ENCODE measurements around the gene PSG7. TPM values are rescaled to one million over a fixed set of nuclear protein-coding genes. Genes with fewer than 3 reads are reported as not detected.
"Not testable (repeated sequence)": the region's sequence is repeated elsewhere in the genome, so short reads cannot be mapped to it uniquely, and the experiment has no call there.

Gene PSG7
- total and polyA plus RNA-seq, 10 donors: not detected

DNA sequence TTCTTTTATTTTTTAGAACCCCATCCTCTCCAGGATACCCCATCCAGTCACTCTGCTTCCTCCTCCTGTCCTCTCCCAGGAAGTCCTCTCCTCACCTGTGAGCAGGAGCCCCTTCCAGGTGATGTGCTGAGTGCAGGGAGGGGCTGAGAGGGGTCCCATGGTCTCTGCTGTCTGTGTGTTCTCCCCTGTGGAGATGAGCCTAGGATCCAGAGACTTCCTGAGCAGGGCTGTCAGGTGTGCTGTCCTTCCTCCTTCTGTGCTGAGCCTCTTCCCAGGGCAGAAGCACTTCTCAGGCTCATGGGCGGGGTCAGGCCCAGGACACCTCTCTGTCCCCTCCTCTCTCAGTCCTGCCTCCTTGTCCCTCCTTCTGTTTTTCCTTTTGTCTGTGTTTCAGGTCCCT is 19.4 kb downstream of the PSG7 start, which contains the start of gene PSG6:
PSG6 (minus strand) TSS at position 261 of the 400 bp plus-strand sequence; CDS start at position 159, 102 bp downstream.
- intact Hi-C loops (cut with DNase I; ENCODE audit: low total_unique reads); H3K4me1 ChIP-seq; H3K36me3 ChIP-seq; DNase-seq; H3K9me3 ChIP-seq; H3K27ac ChIP-seq; H3K27me3 ChIP-seq (replicated peaks in 1 of 7); H3K4me3 ChIP-seq: not testable (repeated sequence)
- 53 to 80% (median 62%) methylated on average over 1 of the region's 1 CpG for WGBS, 5 donors

DNA sequence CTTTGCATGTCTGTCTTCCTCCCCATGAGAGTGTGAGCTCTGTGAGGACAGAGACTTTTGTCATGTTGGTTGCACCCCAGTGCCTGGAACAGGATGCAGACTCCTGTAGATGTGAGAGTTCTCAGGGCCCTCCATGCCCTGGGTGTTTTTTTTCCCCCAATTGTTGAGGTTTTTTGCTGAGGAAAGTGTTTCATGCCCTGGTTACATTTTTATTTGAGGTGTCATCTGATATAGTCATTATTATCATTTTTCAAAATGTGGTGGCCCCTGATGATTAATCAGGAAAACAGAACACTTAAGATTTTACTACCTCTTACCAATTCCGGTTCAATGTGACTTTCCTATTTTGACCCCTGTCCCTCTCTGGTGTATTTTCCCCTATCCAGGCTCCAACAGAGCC is 20.1 kb downstream of the PSG7 start:
- intact Hi-C loops (cut with DNase I; ENCODE audit: low total_unique reads); DNase-seq: not testable (repeated sequence)

DNA sequence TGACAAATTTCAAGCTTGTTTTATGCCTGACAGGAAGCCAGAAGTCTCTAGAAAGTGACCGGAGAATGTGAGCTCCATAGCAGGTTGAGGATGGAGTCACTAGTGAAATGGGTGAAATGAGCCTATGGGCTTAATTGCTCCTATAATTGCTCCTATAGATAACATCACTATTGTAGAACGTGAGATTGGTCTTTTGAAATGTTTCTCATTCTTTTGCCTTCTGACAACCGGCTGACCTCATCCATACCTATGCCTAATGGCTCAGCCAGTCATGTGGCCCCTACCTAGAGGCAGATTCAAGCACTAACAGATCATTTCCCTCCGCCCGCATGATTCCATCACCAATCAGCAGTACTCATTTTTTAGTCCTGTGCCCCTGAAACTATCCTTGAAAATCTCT is 23.5 kb downstream of the PSG7 start:
- H3K4me1 ChIP-seq; H3K27me3 ChIP-seq (replicated peaks in 1 of 7); H3K27ac ChIP-seq; DNase-seq; H3K4me3 ChIP-seq; H3K9me3 ChIP-seq; intact Hi-C loops (cut with DNase I; ENCODE audit: low total_unique reads); H3K36me3 ChIP-seq: not testable (repeated sequence)
- 83 to 90% (median 87%) methylated on average over 5 of the region's 5 CpGs for WGBS, 5 donors

More for the DNA sequence above, 20.1 kb downstream of the PSG7 start:
- not testable (repeated sequence) for H3K4me1 ChIP-seq; H3K27me3 ChIP-seq (replicated peaks in 1 of 7); H3K4me3 ChIP-seq; H3K36me3 ChIP-seq; H3K9me3 ChIP-seq; H3K27ac ChIP-seq
- 68 to 84% (median 79%) methylated on average over 1 of the region's 1 CpG for WGBS, 5 donors

DNA sequence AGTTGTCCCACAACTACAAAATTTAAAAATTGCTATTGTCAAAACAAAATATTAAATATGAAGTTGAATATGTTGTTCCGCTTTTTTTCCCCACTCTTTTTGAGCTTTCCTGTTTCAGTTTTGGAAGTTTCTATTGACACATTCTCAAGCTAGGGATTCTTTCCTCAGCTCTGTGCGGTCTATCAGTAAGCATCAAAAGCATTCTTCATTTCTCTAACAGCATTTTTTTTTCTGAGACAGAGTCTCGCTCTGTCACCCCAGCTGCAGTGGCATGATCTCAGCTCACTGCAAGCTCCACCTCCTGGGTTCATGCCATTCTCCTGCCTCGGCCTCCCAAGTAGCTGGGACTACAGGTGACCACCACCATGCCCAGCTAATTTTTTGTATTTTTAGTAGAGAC is 24.1 kb downstream of the PSG7 start:
- intact Hi-C loops (cut with DNase I; ENCODE audit: low total_unique reads); H3K9me3 ChIP-seq; H3K4me3 ChIP-seq; H3K36me3 ChIP-seq; H3K4me1 ChIP-seq; H3K27me3 ChIP-seq (replicated peaks in 1 of 7); DNase-seq; H3K27ac ChIP-seq: not testable (repeated sequence)
- 78 to 91% (median 88%) methylated on average over 4 of the region's 4 CpGs for WGBS, 5 donors

DNA sequence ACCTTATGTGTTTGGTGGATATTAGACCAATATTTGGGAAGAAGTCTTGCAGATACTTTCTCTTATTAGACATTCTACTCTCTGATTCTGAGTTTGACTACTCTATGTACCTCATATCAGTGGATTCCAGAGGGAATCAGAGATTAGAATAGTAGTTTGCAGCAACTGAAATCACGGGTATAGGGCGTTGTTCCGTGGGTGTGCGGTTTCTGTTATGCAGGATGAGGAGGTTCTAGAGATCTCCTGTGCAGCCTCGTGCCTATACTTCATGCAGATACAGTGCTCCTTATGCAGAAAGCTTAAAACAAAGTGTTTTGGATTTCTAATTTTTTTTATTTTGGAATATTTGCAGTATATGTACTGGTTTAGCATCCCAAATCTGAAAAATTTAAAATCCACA is 25.3 kb downstream of the PSG7 start:
- H3K4me1 ChIP-seq; H3K4me3 ChIP-seq; H3K27ac ChIP-seq; H3K27me3 ChIP-seq (replicated peaks in 1 of 7); DNase-seq; H3K36me3 ChIP-seq; H3K9me3 ChIP-seq; intact Hi-C loops (cut with DNase I; ENCODE audit: low total_unique reads): not testable (repeated sequence)
- WGBS, 5 donors: 76 to 86% (median 78%) methylated on average over 5 of the region's 5 CpGs

DNA sequence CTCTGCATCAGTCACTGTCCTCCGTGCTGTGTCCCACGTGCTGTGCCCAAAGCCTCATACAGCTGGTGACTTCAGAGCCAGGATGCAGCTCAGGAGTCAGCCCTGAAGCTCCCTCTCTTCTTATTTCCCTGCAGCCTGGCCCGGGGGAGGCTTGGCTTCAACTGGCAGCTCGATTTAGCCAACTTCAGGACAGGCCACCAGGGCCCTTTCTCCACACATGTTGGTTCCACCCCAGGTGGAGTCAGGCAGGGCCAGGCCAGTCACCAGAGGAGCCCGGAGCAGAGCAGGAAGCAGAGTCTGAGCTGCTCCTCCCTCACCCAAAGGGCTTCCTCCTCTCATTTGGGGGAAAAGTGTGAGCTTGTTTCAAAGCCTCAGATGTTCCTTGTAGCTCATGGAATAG is 30.8 kb downstream of the PSG7 start:
- not testable (repeated sequence) for H3K27me3 ChIP-seq (replicated peaks in 1 of 7)

DNA sequence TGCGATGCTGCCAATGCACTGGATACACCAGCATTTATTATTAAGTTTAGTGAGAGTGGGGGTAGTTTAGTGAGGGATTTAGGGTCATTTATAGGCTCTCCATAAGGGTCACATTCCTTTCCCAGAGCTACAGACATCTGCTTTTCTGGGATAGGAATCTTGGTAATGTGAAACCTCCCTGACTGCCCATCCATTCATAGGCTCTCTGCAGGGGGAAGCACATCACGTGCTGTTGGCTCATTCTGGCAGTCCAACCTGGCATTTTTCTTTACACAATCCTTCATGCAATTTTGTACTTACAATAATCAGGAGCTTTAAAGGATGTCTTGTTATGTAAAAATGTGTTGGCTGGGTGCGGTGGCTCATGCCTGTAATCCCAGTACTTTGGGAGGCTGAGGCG is 36.4 kb downstream of the PSG7 start:
- H3K4me1 ChIP-seq; DNase-seq; H3K27ac ChIP-seq; H3K36me3 ChIP-seq; intact Hi-C loops (cut with DNase I; ENCODE audit: low total_unique reads); H3K4me3 ChIP-seq: not testable (repeated sequence)
- Histone ChIP-seq H3K9me3 (peaks cover 0 to 17% (median 4%) of the 10 kb centered on the region in 8 donors), H3K27me3 (replicated peaks in 1 of 7) (peaks cover 0 to 13% (median 0%) of the 10 kb centered on the region in 7 donors)
- WGBS, 5 donors: 76 to 83% (median 80%) methylated on average over 4 of the region's 4 CpGs

More for the DNA sequence above, 30.8 kb downstream of the PSG7 start:
- H3K36me3 ChIP-seq; H3K4me1 ChIP-seq; H3K9me3 ChIP-seq; H3K4me3 ChIP-seq; H3K27ac ChIP-seq; intact Hi-C loops (cut with DNase I; ENCODE audit: low total_unique reads); DNase-seq: not testable (repeated sequence)
- WGBS, 5 donors: 57 to 71% (median 63%) methylated on average over 4 to 5 of the region's 5 CpGs

DNA sequence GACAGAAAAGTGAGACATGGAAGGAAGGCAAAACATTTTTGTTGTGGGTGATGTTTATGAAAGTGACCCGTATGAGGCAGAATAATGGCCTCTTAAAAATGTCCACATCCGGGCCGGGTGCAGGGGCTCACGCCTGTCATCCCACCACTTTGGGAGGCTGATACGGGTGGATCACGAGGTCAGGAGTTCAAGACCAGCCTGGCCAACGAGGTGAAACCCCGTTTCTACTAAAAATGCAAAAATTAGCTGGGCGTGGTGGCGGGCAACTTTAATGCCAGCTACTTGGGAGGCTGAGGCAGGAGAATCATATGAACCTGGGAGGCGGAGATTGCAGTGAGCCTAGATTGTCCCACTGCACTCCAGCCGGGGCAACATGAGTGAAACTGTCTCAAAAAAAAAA is 37.3 kb downstream of the PSG7 start:
- intact Hi-C loops (cut with DNase I; ENCODE audit: low total_unique reads); DNase-seq; H3K4me1 ChIP-seq; H3K27ac ChIP-seq; H3K4me3 ChIP-seq; H3K36me3 ChIP-seq: not testable (repeated sequence)
- H3K9me3 ChIP-seq: peaks cover 0 to 20% (median 4%) of the 10 kb centered on the region in 8 donors
- 78 to 91% (median 83%) methylated on average over 12 of the region's 12 CpGs for WGBS, 5 donors
- peaks cover 0 to 13% (median 0%) of the 10 kb centered on the region in 7 donors for H3K27me3 ChIP-seq (replicated peaks in 1 of 7)

DNA sequence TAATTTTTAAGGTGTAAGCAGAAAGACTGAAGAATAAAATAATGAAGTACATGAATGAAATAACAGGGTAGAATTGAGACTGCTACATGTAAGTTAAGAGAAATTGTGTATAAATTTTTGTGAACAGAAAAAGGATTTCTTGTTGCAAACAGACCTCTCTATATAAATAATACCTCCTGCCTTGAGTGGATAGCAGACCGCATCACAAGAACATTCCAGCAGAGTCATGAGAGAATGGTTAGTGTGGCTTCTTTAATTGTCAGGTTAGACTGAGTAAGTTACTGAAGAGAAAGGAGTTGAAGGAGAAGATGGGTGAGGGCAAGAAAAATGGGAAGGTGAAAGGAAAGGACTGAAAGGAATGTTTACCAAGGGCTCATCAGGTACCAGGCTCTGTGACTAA is 37.9 kb downstream of the PSG7 start:
- H3K36me3 ChIP-seq; DNase-seq; intact Hi-C loops (cut with DNase I; ENCODE audit: low total_unique reads); H3K27ac ChIP-seq; H3K4me3 ChIP-seq; H3K4me1 ChIP-seq: not testable (repeated sequence)
- WGBS, 5 donors: 83 to 94% (median 90%) methylated on average over 1 of the region's 1 CpG
- Histone ChIP-seq H3K9me3 (peaks cover 0 to 25% (median 6%) of the 10 kb centered on the region in 8 donors), H3K27me3 (replicated peaks in 1 of 7) (peaks cover 0 to 13% (median 0%) of the 10 kb centered on the region in 7 donors)

DNA sequence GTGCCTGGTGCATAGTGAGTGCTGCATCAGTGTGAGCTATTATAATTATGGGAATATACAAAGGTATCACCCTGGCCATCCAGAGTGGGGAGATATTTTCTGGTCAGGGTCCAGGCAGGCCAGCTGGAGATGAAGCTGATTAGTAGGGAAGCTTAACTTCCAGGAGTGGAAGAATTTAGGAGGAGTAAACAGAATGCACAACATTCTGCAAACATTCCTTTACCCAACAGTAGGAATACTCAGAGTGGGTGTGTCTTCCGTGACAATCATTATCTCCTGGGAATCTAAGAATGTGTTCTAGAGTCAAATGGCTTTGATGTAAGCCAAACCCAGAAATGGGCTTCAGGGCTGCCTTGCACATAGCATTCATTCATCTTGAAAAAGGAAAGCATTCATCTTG is 38.4 kb downstream of the PSG7 start:
- H3K4me1 ChIP-seq; DNase-seq; H3K27ac ChIP-seq; H3K4me3 ChIP-seq; intact Hi-C loops (cut with DNase I; ENCODE audit: low total_unique reads); H3K36me3 ChIP-seq: not testable (repeated sequence)
- Histone ChIP-seq H3K9me3 (peaks cover 0 to 29% (median 8%) of the 10 kb centered on the region in 8 donors), H3K27me3 (replicated peaks in 1 of 7) (peaks cover 0 to 13% (median 0%) of the 10 kb centered on the region in 7 donors)
- 71 to 93% (median 83%) methylated on average over 1 of the region's 1 CpG for WGBS, 5 donors

DNA sequence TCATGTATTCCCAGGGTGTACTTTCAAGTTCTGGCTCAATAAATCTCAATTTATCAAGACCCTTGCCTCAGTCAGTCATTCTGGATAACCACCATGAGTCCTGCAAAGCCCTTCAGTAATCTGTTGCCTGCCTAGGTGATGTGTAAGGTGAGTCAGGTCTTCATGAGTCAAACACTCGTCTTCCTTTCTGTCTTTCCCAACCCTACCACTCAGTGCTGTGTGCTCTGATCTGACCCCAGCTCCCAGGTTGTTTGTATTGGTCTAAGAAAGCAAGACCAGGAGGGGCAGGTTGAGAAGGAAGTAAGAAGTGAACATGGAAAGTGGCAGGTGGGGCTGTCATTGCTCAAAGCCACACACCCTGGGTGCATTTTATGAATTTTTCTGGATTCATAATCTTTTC is 39.3 kb downstream of the PSG7 start:
- Histone ChIP-seq H3K27me3 (replicated peaks in 1 of 7) (peaks cover 0 to 11% (median 0%) of the 10 kb centered on the region in 7 donors), H3K9me3 (peaks cover 0 to 38% (median 11%) of the 10 kb centered on the region in 8 donors)
- H3K36me3 ChIP-seq; H3K4me1 ChIP-seq; H3K27ac ChIP-seq; intact Hi-C loops (cut with DNase I; ENCODE audit: low total_unique reads); H3K4me3 ChIP-seq; DNase-seq: not testable (repeated sequence)
- 11 to 42% (median 23%) methylated on average over 1 of the region's 1 CpG for WGBS, 5 donors

DNA sequence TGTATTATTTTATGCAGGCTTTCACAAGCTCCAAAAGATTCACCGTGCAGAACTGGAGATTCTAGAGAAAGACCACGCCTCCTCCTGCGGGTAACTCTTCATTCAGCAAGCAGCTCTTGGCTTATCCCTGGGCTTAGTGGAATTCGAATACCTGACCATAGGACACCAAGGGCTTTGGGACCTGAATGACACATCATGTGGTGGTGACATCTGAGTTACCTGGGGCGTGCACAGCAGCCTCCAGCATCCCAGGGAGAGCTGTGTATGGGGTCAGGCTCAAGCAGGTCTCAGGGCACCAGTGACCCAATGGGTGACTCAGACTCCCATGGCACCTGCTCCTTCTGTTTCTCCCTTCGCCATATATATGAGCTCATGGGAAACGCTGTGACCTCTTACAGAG is 46.6 kb downstream of the PSG7 start:
- H3K27ac ChIP-seq; H3K4me3 ChIP-seq; H3K4me1 ChIP-seq; H3K36me3 ChIP-seq; H3K27me3 ChIP-seq (replicated peaks in 1 of 7); DNase-seq; intact Hi-C loops (cut with DNase I; ENCODE audit: low total_unique reads): not testable (repeated sequence)
- WGBS, 5 donors: 77 to 92% (median 91%) methylated on average over 7 of the region's 7 CpGs
- peaks cover 0 to 52% (median 27%) of the 10 kb centered on the region in 8 donors for H3K9me3 ChIP-seq

Data from spleen (tissue), 11 donors.